ENCODE data around the gene MYBPH.

Gene MYBPH

DNA sequence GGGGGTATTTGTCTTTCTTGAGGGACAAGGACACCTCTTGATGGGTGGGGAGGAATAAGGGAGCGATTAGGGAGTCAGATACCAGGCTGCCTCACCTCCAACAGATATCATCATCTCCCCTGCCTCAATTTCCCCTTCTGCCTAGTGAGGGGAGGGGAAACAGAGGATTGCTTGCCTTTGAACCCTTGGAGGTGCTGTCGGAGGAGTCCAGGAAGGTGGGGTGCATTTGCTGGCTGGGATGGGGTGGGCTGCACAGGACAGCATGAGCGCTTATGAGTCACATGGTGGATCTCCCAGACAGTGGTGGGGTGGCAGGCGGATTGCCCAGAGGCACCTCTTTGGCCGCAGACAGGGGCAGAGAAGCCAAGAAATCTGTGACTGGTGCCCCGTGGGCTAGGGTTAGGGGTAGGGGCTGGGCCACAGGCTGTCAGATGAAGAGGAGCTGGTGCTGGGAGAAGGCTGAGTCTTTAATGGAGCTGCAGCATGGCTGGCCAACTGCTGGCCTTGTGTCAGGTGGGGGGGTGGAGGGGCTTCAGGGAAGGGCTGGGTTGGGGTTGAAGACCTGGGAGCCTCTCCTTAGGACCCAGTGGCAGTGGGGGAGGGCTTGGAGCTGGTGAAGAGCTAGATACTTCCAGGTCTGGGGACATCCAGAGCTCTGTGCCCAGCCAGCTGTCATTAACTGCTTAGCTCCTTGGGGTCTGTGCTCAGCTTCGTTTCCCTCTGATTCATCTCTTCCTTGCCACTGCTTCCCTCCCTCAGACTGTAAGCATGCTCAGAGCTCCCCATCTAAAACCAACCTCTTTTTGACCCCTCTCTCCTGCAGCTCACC, 55.1 kb downstream of the MYBPH start:
- no peak for DNase-seq (ENCODE audit: low read depth)

More for the DNA sequence above, 55.1 kb downstream of the MYBPH start:
- no peak overlapping the region for H3K4me3 ChIP-seq (replicated peaks; ENCODE audit: low read depth, low read length)
- TF ChIP-seq, protein P1, sequence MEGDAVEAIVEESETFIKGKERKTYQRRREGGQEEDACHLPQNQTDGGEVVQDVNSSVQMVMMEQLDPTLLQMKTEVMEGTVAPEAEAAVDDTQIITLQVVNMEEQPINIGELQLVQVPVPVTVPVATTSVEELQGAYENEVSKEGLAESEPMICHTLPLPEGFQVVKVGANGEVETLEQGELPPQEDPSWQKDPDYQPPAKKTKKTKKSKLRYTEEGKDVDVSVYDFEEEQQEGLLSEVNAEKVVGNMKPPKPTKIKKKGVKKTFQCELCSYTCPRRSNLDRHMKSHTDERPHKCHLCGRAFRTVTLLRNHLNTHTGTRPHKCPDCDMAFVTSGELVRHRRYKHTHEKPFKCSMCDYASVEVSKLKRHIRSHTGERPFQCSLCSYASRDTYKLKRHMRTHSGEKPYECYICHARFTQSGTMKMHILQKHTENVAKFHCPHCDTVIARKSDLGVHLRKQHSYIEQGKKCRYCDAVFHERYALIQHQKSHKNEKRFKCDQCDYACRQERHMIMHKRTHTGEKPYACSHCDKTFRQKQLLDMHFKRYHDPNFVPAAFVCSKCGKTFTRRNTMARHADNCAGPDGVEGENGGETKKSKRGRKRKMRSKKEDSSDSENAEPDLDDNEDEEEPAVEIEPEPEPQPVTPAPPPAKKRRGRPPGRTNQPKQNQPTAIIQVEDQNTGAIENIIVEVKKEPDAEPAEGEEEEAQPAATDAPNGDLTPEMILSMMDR (IDR thresholded peaks at IDR 0.05; ENCODE audit: low read length, missing control alignments): no peak
